CD8-positive, alpha-beta memory T cell (primary cell): ENCODE results near the gene SPATA19. TPM values are rescaled to one million over a fixed set of nuclear protein-coding genes. Genes with fewer than 3 reads are reported as not detected.

Experiments used
- CTCF ChIA-PET: fragments of 350-600 bp; sonication (Branson Sonifier 250); formaldehyde crosslinking; loops from one replicate; lab custom pipeline; 2021; ENCODE audit warnings: antibody characterized with exemption; lab: Charles Lee
- POLR2A ChIA-PET: fragments of 350-600 bp; sonication (Branson Sonifier 250); formaldehyde crosslinking; loops from one replicate; lab custom pipeline; 2021; ENCODE audit warnings: antibody characterized with exemption; lab: Charles Lee
- DNase-seq, 5 donors: peaks; one replicate each; pipeline versions ENCODE4 v3.0.0 to v3.0.0-alpha.2; 2020 to 2022; ENCODE audit warnings: mixed read lengths in 1 of 5
- H3K27ac ChIP-seq: one replicate; pipeline ENCODE4 v1.7.0; 2013; ENCODE audit warnings: low read depth, mild to moderate bottlenecking, low read length, moderate library complexity
- H3K27me3 ChIP-seq: 2 replicates; pipeline ENCODE4 v1.7.0; 2013; ENCODE audit warnings: low read length, mild to moderate bottlenecking; ENCODE audit not compliant: insufficient read depth, poor library complexity, severe bottlenecking
- H3K36me3 ChIP-seq: 2 replicates; pipeline ENCODE4 v1.7.0; 2013; ENCODE audit warnings: mild to moderate bottlenecking, low read length, moderate library complexity; ENCODE audit not compliant: insufficient read depth
- H3K4me1 ChIP-seq: 2 replicates; pipeline ENCODE4 v1.7.0; 2013; ENCODE audit warnings: mild to moderate bottlenecking, low read length, moderate library complexity; ENCODE audit not compliant: insufficient read depth
- H3K4me3 ChIP-seq: 2 replicates; pipeline ENCODE4 v1.7.0; 2013; ENCODE audit warnings: mild to moderate bottlenecking, low read length
- H3K9me3 ChIP-seq: 2 replicates; pipeline ENCODE4 v1.7.0; 2013; ENCODE audit warnings: mild to moderate bottlenecking, low read length
- H3K27ac Mint-ChIP-seq, 8 donors: one replicate each; pipeline ENCODE4 v1.8.0; 2020 to 2021; ENCODE audit warnings: mixed read lengths in 8 of 8, mild to moderate bottlenecking in 6 of 8, inconsistent platforms in 3 of 8, moderate library complexity in 3 of 8
- H3K27me3 Mint-ChIP-seq, 2 donors: one replicate each; pipeline ENCODE4 v1.8.0; 2020 to 2021; ENCODE audit warnings: mixed read lengths in 2 of 2, mild to moderate bottlenecking in 1 of 2, moderate library complexity in 1 of 2
- H3K36me3 Mint-ChIP-seq, 3 donors: one replicate each; pipeline ENCODE4 v1.8.0; 2020 to 2021; ENCODE audit warnings: mixed read lengths in 3 of 3, inconsistent platforms in 1 of 3, mild to moderate bottlenecking in 1 of 3
- H3K4me1 Mint-ChIP-seq, 3 donors: one replicate each; pipeline ENCODE4 v1.8.0; 2020 to 2021; ENCODE audit warnings: mixed read lengths in 3 of 3, inconsistent platforms in 1 of 3, mild to moderate bottlenecking in 1 of 3
- H3K4me3 Mint-ChIP-seq, 7 donors: one replicate each; pipeline ENCODE4 v1.8.0; 2020 to 2021; ENCODE audit warnings: mixed read lengths in 7 of 7, mild to moderate bottlenecking in 6 of 7, moderate library complexity in 4 of 7, inconsistent platforms in 2 of 7
- H3K9me3 Mint-ChIP-seq, 5 donors: one replicate each; pipeline ENCODE4 v1.8.0; 2020 to 2022; ENCODE audit warnings: mixed read lengths in 5 of 5, mild to moderate bottlenecking in 3 of 5, moderate library complexity in 2 of 5, inconsistent platforms in 1 of 5
- polyA plus RNA-seq: library from polyadenylated mRNA; unstranded; fragments of 300-500 nt; fragmentation: Illumina TruSeq; gene quantifications from one replicate; pipeline ENCODE4 v1.2.3, GENCODE V29; 2021
- total RNA-seq, 2 experiments: library from RNA; stranded (reverse); gene quantifications; one replicate each; pipeline ENCODE4 v1.2.3, GENCODE V29; 2021

SPATA19 gene
- total and polyA plus RNA-seq, 3 experiments from 2014 or later = not detected

- Histone ChIP-seq H3K27me3 (no peaks in the 10 kb centered on the region), H3K4me3 (no peak overlapping the region), H3K4me1 (no peaks in the 10 kb centered on the region), H3K36me3 (no peaks in the 10 kb centered on the region), H3K9me3 (no peaks in the 10 kb centered on the region), H3K27ac (no peak overlapping the region)
- CTCF ChIA-PET = no interaction called here
- Mint-ChIP-seq H3K27ac (no peak overlapping the region), H3K4me3 (no peak overlapping the region), H3K27me3 (peaks cover 16 to 35% of the 10 kb centered on the region in 2 donors), H3K9me3 (peaks cover 0 to 5% (median 0%) of the 10 kb centered on the region in 5 donors), H3K4me1 (peaks cover 3 to 13% (median 7%) of the 10 kb centered on the region in 3 donors), H3K36me3 (no peaks in the 10 kb centered on the region)
- DNase-seq = no peak
- POLR2A ChIA-PET = no interaction called here
Observed at GRCh38 chr11:133833898-133834681, 11.2 kb downstream of the SPATA19 start.

- Histone ChIP-seq H3K9me3 (no peaks in the 10 kb centered on the region), H3K4me3 (no peak overlapping the region), H3K27ac (no peak overlapping the region), H3K4me1 (no peaks in the 10 kb centered on the region), H3K36me3 (no peaks in the 10 kb centered on the region), H3K27me3 (no peaks in the 10 kb centered on the region)
- Mint-ChIP-seq H3K27ac (no peak overlapping the region), H3K27me3 (peaks cover 18 to 41% of the 10 kb centered on the region in 2 donors), H3K4me3 (no peak overlapping the region), H3K36me3 (no peaks in the 10 kb centered on the region), H3K4me1 (peaks cover 3 to 13% (median 7%) of the 10 kb centered on the region in 3 donors), H3K9me3 (peaks cover 0 to 5% (median 0%) of the 10 kb centered on the region in 5 donors)
- POLR2A ChIA-PET = no interaction called here
- DNase-seq = no peak
- CTCF ChIA-PET = no interaction called here
Observed at GRCh38 chr11:133832991-133833897, 12.1 kb downstream of the SPATA19 start.

- H3K9me3 ChIP-seq = no peaks in the 10 kb centered on the region
- no peaks in the 10 kb centered on the region for H3K36me3 ChIP-seq
- no peaks in the 10 kb centered on the region for H3K27me3 ChIP-seq
- no peaks in the 10 kb centered on the region for H3K4me1 ChIP-seq
- ChIA-PET POLR2A (no interaction called here), CTCF (no interaction called here)
- Mint-ChIP-seq H3K27ac (peak overlapping the region in 1 of 8 donors; percentile 60), H3K36me3 (no peaks in the 10 kb centered on the region), H3K4me3 (peak overlapping the region in 1 of 7 donors; percentile 8), H3K9me3 (peaks cover 0 to 5% (median 0%) of the 10 kb centered on the region in 5 donors), H3K27me3 (peaks cover 18 to 43% of the 10 kb centered on the region in 2 donors), H3K4me1 (peaks cover 3 to 13% (median 7%) of the 10 kb centered on the region in 3 donors)
- DNase-seq = no peak
- no peak overlapping the region for H3K4me3 ChIP-seq
- no peak overlapping the region for H3K27ac ChIP-seq
Observed at GRCh38 chr11:133832096-133832990, 13.0 kb downstream of the SPATA19 start.

DNA sequence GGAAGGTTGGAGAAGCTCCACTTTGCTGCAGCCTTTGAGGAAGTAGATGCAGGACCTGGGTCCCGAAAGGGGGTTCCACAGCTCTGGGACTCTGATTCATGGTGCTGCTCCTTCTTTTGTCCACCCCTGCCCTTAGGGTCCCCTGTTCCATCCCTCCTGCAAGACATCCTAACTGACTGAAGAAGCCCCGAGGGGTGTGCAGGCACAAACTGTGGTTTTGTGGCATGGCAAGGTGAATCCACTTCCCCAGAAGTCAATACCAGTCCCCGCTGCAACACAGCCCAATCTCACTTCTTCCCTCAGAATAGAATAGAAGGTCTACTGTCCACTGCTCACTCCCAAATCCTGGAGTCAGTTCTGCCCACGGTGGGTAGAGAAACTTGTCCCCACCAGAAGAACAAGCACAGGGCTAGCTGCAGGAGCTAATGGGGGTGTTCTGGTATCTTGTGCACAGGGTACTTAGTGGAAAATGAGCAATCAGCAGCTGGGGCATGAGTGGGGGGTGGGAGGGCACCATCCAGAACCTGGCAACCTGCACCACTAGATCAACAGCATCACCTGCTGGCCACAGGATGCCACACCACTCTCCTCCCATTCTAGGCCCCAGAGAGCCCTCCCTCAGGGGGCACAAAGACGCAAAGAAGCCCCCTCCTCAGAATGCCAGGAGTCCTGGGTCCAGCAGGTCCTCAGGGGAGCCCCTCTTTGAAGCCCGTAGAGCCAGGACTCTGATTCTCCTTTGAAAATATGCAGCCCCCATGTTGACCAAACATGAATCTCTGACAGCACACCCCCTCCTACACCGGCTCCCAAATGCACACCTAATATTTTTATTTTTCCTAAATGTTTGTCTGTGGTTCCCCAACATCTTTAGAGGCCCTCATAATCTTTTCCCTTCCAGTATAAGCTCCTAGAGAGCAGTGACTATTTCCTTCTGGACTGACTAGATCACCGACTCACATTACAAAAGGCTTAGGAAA lies 14.1 kb downstream of the SPATA19 start:
- H3K4me1 Mint-ChIP-seq = peaks cover 3 to 13% (median 7%) of the 10 kb centered on the region in 3 donors
- H3K27me3 Mint-ChIP-seq = peaks cover 15 to 38% of the 10 kb centered on the region in 2 donors
- DNase-seq = no peak
- H3K9me3 Mint-ChIP-seq = peaks cover 0 to 5% (median 0%) of the 10 kb centered on the region in 5 donors
- H3K36me3 Mint-ChIP-seq = no peaks in the 10 kb centered on the region
- H3K36me3 ChIP-seq = no peaks in the 10 kb centered on the region
- H3K4me3 ChIP-seq = no peak overlapping the region
- H3K9me3 ChIP-seq = no peaks in the 10 kb centered on the region
- ChIA-PET POLR2A (no interaction called here), CTCF (no interaction called here)
- H3K4me1 ChIP-seq = no peaks in the 10 kb centered on the region
- no peak overlapping the region for H3K4me3 Mint-ChIP-seq
- H3K27me3 ChIP-seq = no peaks in the 10 kb centered on the region
- H3K27ac ChIP-seq = no peak overlapping the region
- H3K27ac Mint-ChIP-seq = peak overlapping the region in 1 of 8 donors; percentile 28

DNA sequence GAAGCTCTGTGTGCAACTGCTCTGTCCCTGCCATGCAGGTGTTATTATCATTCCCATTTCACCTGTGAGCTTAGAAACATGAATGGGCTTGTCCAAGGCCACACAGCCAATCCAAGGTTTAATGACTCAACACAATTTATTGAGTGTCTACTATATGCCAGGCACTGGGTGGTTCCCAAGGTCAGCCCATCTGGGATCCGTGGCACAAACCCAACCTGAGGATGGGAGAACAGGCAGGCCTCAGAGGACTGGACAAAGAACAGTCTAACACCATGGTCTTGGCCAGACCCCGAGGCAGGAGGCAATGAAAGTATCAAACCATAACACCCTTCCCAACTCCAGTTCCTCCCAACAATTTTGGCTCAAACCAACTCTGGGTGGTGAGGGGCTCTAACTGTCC lies 15.7 kb downstream of the SPATA19 start:
- no peaks in the 10 kb centered on the region for H3K9me3 ChIP-seq
- Mint-ChIP-seq H3K27ac (no peak overlapping the region), H3K36me3 (no peaks in the 10 kb centered on the region), H3K27me3 (peaks cover 15 to 28% of the 10 kb centered on the region in 2 donors), H3K9me3 (peaks cover 0 to 5% (median 0%) of the 10 kb centered on the region in 5 donors), H3K4me1 (peaks cover 0 to 4% (median 3%) of the 10 kb centered on the region in 3 donors), H3K4me3 (no peak overlapping the region)
- ChIA-PET POLR2A (no interaction called here), CTCF (no interaction called here)
- H3K27me3 ChIP-seq = no peaks in the 10 kb centered on the region
- H3K4me3 ChIP-seq = no peak overlapping the region
- no peaks in the 10 kb centered on the region for H3K4me1 ChIP-seq
- DNase-seq = no peak
- H3K36me3 ChIP-seq = no peaks in the 10 kb centered on the region
- H3K27ac ChIP-seq = no peak overlapping the region

DNA sequence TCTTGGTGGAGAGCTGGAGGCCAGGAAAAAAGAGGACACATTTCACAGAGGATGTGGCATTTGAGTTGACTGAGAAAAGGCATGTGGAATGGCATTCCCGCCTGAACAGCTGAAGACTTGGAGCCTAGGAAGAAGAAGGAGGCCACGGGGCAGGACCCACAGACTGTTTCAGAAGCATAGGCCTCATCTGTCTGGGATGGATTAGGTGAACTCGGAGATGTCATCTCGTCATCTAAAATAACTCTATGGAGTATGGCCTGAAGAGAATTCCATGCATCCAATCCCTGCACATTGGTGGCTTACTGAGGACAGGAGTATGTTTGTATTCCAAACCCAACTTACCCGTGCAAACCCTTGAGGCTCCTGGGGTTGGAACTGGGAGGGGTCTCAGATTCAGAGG lies 16.4 kb downstream of the SPATA19 start:
- no peaks in the 10 kb centered on the region for H3K36me3 ChIP-seq
- H3K4me3 Mint-ChIP-seq = no peak overlapping the region
- H3K27me3 Mint-ChIP-seq = peaks cover 15 to 28% of the 10 kb centered on the region in 2 donors
- H3K27ac Mint-ChIP-seq = no peak overlapping the region
- H3K4me3 ChIP-seq = no peak overlapping the region
- H3K9me3 ChIP-seq = no peaks in the 10 kb centered on the region
- no peaks in the 10 kb centered on the region for H3K27me3 ChIP-seq
- no peaks in the 10 kb centered on the region for H3K4me1 ChIP-seq
- H3K36me3 Mint-ChIP-seq = no peaks in the 10 kb centered on the region
- peaks cover 0 to 3% (median 1%) of the 10 kb centered on the region in 3 donors for H3K4me1 Mint-ChIP-seq
- CTCF ChIA-PET = no interaction called here
- peaks cover 0 to 2% (median 0%) of the 10 kb centered on the region in 5 donors for H3K9me3 Mint-ChIP-seq
- POLR2A ChIA-PET = no interaction called here
- no peak overlapping the region for H3K27ac ChIP-seq
- DNase-seq = no peak

DNA sequence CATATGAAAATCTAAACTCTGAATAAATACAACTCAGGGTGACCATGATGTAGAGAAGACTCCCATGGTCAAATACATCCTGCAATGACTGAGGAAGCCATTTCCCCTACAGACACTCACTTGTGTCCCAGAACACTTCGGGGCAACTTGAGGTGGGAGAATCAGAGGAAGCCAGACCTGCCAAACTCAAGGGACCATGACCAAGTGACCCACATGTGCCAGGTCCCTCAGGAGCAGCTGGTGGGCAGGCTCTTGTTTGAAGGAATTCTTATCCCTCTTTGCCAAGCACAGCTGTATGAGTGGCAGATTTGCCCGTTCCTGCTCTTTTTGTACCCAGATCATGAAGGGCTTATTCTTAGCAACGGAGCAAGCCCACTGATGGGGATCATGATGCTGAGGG lies 17.8 kb downstream of the SPATA19 start:
- Mint-ChIP-seq H3K9me3 (peaks cover 0 to 2% (median 0%) of the 10 kb centered on the region in 5 donors), H3K36me3 (no peaks in the 10 kb centered on the region), H3K27me3 (peaks cover 15 to 28% of the 10 kb centered on the region in 2 donors), H3K27ac (no peak overlapping the region), H3K4me1 (peaks cover 0 to 3% (median 0%) of the 10 kb centered on the region in 3 donors), H3K4me3 (no peak overlapping the region)
- CTCF ChIA-PET = no interaction called here
- POLR2A ChIA-PET = no interaction called here
- no peak overlapping the region for H3K27ac ChIP-seq
- H3K9me3 ChIP-seq = no peaks in the 10 kb centered on the region
- no peaks in the 10 kb centered on the region for H3K36me3 ChIP-seq
- no peaks in the 10 kb centered on the region for H3K4me1 ChIP-seq
- H3K27me3 ChIP-seq = no peaks in the 10 kb centered on the region
- DNase-seq = no peak
- H3K4me3 ChIP-seq = no peak overlapping the region
